Gastrocnemius medialis (tissue), 4 donors: ENCODE data around the gene SAA4. TPM values are rescaled to one million over a fixed set of nuclear protein-coding genes. Genes with fewer than 3 reads are reported as not detected.
A peak's percentile ranks its signal among the peaks of the same experiment; 100 is the strongest.
"Not testable (repeated sequence)": the region's sequence is repeated elsewhere in the genome, so short reads cannot be mapped to it uniquely, and the experiment has no call there.

Experiments used
- ATAC-seq, 2 donors: fragments of 150-250 bp; one replicate each; pipeline ENCODE4 v1.9.1; 2016
- DNase-seq, 2 donors: peaks; one replicate each; pipeline ENCODE4 v3.0.0-alpha.2; 2019
- H3K27ac ChIP-seq, 4 donors: fragments of 200-600 bp; sonication (generic); 1 replicate in 1 of 4; 2 replicates in 3 of 4; pipeline ENCODE4 v1.5.1; 2016 to 2018; ENCODE audit warnings: mild to moderate bottlenecking in 2 of 4, moderate library complexity in 1 of 4
- H3K27me3 ChIP-seq, 3 donors: fragments of 200-600 bp; sonication (generic) in 2 of 3; 1 replicate in 1 of 3; 2 replicates in 2 of 3; pipeline versions ENCODE4 v1.5.1 to v1.6.0; 2016 to 2019; ENCODE audit warnings: mild to moderate bottlenecking in 1 of 3, moderate library complexity in 1 of 3
- H3K36me3 ChIP-seq, 2 donors: fragments of 200-600 bp; sonication (generic) in 1 of 2; one replicate each; pipeline ENCODE4 v1.5.1; 2017 to 2018
- H3K4me1 ChIP-seq, 2 donors: fragments of 200-600 bp; sonication (generic) in 1 of 2; one replicate each; pipeline ENCODE4 v1.5.1; 2016 to 2017; ENCODE audit warnings: mild to moderate bottlenecking in 2 of 2
- H3K4me3 ChIP-seq, 4 donors: fragments of 200-600 bp; sonication (generic) in 3 of 4; 1 replicate in 1 of 4; 2 replicates in 3 of 4; pipeline ENCODE4 v1.5.1; 2016 to 2019; ENCODE audit warnings: mild to moderate bottlenecking in 2 of 4
- H3K9me3 ChIP-seq, 3 donors: fragments of 200-600 bp; sonication (generic) in 2 of 3; 1 replicate in 1 of 3; 2 replicates in 2 of 3; pipeline ENCODE4 v1.5.1; 2016 to 2019
- POLR2A ChIP-seq, 2 donors: fragments of 450-650 bp; IDR thresholded peaks; one replicate each; pipeline ENCODE4 v1.6.1; 2017; ENCODE audit warnings: antibody characterized with exemption in 2 of 2, mild to moderate bottlenecking in 2 of 2, moderate library complexity in 2 of 2
- in situ Hi-C, 4 donors: fragments of 200-750 bp; cut with MboI; loops; one replicate each; pipeline versions ENCODE4 v1.15.0 to v1.8.0; 2017; ENCODE audit warnings: low sequenced_read_pairs in 4 of 4
- intact Hi-C: fragments of 100-400 bp; cut with DNase I; formaldehyde crosslinking; loops from one replicate; pipeline ENCODE4 v1.15.1; 2023; ENCODE audit warnings: low total_unique reads
- total RNA-seq, 4 donors: library from RNA; depleted of rRNA; stranded (reverse); fragments of >200 nt; gene quantifications; one replicate each; pipeline versions ENCODE4 v1.1.0 to v1.2.3, GENCODE V29; 2016
- TF ChIP-seq, protein P1 (sequence below), 5 experiments: fragments of 450-650 bp in 3 of 5; fragments of 200-600 bp in 2 of 5; sonication (generic) in 2 of 5; IDR thresholded peaks in 4 of 5; conservative IDR thresholded peaks in 1 of 5; 1 replicate in 4 of 5; 2 replicates in 1 of 5; pipeline ENCODE4 v1.5.1; 2016 to 2019; ENCODE audit warnings: antibody characterized with exemption in 5 of 5, mild to moderate bottlenecking in 3 of 5, moderate library complexity in 3 of 5

Gene SAA4
- total RNA-seq, 4 donors from 2014 or later = 2.5 to 3.9 TPM; not detected in 2

DNA sequence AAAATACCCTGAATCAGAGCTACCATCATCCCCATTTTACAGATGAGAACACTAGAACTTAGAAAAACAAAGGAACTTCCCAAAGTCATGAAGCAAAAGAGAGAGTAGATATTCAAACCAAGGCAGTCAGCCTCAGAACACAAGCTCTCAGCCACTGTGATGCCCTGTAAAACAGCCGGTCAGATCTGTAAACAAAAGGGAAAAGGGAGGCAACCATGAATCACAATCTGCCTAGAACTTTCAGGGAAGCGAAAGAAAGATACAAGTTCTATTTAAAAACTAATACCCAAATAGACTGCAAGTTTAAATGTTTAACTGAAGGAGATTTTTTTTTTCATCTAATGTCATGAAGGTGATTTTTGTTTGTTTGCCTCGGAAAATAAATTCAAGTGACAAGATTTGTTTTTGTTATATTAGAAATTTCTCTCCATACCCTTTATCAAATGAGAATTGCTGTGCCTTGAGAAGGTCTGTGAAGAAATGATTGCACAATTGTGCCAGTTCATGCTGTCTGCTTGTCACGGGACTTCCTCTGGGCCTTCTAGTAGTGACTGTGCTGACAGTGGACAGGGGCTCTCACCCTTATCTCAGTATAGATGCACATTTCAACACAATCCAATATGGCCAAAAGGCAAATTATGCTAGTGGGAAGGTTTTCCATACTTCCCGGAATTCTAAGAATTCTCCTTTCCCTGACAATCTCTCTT lies 41.1 kb upstream of the SAA4 start:
- Histone ChIP-seq H3K9me3 (no peaks in the 10 kb centered on the region), H3K27ac (no peak overlapping the region), H3K36me3 (peaks cover 0 to 40% of the 10 kb centered on the region in 2 donors), H3K4me1 (no peaks in the 10 kb centered on the region), H3K4me3 (no peak overlapping the region), H3K27me3 (no peaks in the 10 kb centered on the region)
- in situ Hi-C loops (no loop called here), intact Hi-C loops (no loop called here)
- no peak for TF ChIP-seq POLR2A (IDR thresholded peaks at IDR 0.05)
- TF ChIP-seq, protein P1, sequence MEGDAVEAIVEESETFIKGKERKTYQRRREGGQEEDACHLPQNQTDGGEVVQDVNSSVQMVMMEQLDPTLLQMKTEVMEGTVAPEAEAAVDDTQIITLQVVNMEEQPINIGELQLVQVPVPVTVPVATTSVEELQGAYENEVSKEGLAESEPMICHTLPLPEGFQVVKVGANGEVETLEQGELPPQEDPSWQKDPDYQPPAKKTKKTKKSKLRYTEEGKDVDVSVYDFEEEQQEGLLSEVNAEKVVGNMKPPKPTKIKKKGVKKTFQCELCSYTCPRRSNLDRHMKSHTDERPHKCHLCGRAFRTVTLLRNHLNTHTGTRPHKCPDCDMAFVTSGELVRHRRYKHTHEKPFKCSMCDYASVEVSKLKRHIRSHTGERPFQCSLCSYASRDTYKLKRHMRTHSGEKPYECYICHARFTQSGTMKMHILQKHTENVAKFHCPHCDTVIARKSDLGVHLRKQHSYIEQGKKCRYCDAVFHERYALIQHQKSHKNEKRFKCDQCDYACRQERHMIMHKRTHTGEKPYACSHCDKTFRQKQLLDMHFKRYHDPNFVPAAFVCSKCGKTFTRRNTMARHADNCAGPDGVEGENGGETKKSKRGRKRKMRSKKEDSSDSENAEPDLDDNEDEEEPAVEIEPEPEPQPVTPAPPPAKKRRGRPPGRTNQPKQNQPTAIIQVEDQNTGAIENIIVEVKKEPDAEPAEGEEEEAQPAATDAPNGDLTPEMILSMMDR (IDR thresholded peaks at IDR 0.05 in 4 of 5, conservative IDR thresholded peaks at IDR 0.05 in 1 of 5) = no peak
- DNase-seq = peak in 1 of 2 donors; percentile 6
- ATAC-seq = no peak

DNA sequence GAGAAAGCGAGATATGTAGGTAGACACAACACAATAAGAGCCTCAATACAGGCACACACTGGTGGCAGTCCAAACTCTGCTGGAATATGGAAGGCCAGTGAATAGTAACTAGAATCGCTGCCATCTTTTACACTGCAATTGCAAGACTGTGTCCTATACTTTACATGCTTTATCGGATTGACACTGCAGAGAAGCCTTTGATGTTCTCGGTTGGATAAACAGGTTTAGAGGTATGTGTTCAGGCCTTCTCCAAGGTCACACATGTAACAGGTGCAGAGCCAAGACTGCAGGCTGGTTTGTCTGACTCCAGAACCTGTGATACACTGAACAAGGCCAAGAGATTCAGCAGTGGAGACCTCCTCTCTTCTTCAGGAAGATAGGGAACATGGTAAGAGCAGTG lies 34.6 kb upstream of the SAA4 start:
- DNase-seq (no peak), ATAC-seq (no peak)
- Histone ChIP-seq H3K4me3 (no peak overlapping the region), H3K4me1 (no peaks in the 10 kb centered on the region), H3K27ac (no peak overlapping the region), H3K27me3 (no peaks in the 10 kb centered on the region), H3K36me3 (no peaks in the 10 kb centered on the region), H3K9me3 (no peaks in the 10 kb centered on the region)
- intact Hi-C loops = no loop called here
- TF ChIP-seq, protein P1 (IDR thresholded peaks at IDR 0.05 in 4 of 5, conservative IDR thresholded peaks at IDR 0.05 in 1 of 5) = no peak
- TF ChIP-seq POLR2A (IDR thresholded peaks at IDR 0.05) = no peak
- in situ Hi-C loops = no loop called here

DNA sequence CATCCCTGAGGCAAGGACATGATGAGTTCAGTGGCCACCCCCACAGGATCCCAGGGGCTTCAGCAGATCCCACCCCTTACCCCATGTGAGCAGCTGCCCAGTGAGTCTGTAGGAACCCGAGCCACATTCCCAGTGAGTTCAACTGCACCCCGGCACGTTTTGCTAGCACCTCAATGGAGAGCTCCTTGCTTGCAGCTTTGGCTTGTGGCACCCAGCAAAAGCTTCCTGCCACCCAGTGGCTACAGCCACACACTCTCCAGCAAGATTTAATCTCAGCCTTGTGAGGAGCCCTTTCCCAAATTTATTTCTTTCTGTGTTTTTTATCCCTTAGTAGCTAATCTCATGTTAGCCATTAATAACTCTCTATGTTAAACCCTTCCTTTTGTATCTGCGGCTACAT lies 33.5 kb upstream of the SAA4 start:
- Histone ChIP-seq H3K9me3 (no peaks in the 10 kb centered on the region), H3K4me1 (no peaks in the 10 kb centered on the region), H3K36me3 (no peaks in the 10 kb centered on the region), H3K4me3 (no peak overlapping the region), H3K27ac (no peak overlapping the region), H3K27me3 (no peaks in the 10 kb centered on the region)
- ATAC-seq = no peak
- in situ Hi-C loops (no loop called here), intact Hi-C loops (no loop called here)
- TF ChIP-seq, protein P1 (IDR thresholded peaks at IDR 0.05 in 4 of 5, conservative IDR thresholded peaks at IDR 0.05 in 1 of 5) = no peak
- TF ChIP-seq POLR2A (IDR thresholded peaks at IDR 0.05) = no peak
- DNase-seq = no peak

DNA sequence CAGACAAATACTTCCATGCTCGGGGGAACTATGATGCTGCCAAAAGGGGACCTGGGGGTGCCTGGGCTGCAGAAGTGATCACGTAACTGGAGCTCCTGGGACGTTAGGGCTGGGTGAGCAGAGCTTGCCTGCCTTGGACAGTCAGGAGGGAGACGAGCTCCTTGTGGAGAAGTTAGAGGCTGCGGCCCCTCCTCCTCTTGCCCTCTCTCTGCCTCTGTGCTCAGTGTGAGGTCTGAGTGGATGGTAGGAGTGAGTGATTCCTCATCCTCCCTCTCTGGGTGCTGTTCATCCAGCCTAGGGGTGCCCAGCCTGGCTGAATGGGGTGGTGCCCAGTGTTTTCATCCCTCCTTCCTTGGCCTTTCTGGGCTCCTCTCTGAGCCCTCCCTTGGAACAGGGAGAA lies 32.6 kb upstream of the SAA4 start:
- H3K4me1 ChIP-seq, H3K27ac ChIP-seq, H3K9me3 ChIP-seq, ATAC-seq, H3K27me3 ChIP-seq, H3K4me3 ChIP-seq, H3K36me3 ChIP-seq, DNase-seq, intact Hi-C loops, in situ Hi-C loops: not testable (repeated sequence)

DNA sequence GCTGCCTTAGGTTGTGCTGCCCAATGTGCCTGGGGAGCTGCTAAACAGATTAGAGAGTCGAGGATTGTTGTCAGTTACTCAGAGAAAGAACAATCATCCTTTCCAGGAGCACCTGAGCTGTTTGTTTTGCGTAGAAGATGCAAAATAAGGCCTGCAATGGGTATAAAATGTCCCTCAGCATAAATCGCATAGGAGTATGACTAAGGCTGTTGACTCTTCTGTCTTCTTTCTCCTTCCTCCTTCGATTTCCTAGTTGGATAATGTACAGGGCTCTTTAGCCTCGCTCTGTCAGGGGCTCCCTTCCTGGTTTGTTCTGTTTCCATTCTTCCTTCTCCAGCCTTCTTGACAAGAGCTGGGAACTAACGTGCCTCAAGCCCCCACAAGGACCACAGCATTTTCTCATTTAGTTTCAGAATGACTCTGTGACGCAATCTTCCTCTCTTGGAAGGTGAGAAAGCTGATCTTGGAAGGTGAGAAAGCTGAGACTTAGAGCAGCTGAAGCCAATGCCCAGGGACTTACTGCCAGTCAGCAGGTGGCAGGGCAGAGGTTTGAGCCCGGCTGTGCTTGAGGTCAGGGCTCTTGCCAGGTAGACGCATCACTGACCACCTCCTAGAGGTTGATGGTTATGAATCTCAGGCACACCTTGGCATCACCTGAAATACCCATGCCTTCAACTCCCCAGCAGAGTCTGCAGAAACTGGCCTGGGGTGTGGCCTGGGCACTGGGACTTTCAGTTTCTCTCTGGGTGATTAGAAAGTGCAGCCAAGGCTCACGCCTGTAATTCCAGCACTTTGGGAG lies 30.9 kb upstream of the SAA4 start:
- H3K27me3 ChIP-seq, in situ Hi-C loops, intact Hi-C loops, DNase-seq, H3K36me3 ChIP-seq, H3K4me1 ChIP-seq, H3K4me3 ChIP-seq, H3K9me3 ChIP-seq, H3K27ac ChIP-seq: not testable (repeated sequence)
- peak in 1 of 2 donors; percentile 47 for ATAC-seq
